GM21723 (cell line): ENCODE results near the gene BNIP5.

Experiments
- ATAC-seq: cut with Tn5 transposase; IDR thresholded peaks from one replicate; pipeline ENCODE4 v1.9.1; 2021; ENCODE audit warnings: mild to moderate bottlenecking, moderate library complexity; ENCODE audit not compliant: unreplicated experiment

Gene BNIP5

GRCh38 chr6:36336779-36337241 is at the start of gene BNIP5:
Gene BNIP5, minus strand, starts transcription at chr6:36336888. Its CDS starts 6,198 bp downstream, at chr6:36330690.
- ATAC-seq, result no peak

- ATAC-seq, result no peak
Observed at GRCh38 chr6:36384095-36384494, 47.4 kb upstream of the BNIP5 start.

DNA sequence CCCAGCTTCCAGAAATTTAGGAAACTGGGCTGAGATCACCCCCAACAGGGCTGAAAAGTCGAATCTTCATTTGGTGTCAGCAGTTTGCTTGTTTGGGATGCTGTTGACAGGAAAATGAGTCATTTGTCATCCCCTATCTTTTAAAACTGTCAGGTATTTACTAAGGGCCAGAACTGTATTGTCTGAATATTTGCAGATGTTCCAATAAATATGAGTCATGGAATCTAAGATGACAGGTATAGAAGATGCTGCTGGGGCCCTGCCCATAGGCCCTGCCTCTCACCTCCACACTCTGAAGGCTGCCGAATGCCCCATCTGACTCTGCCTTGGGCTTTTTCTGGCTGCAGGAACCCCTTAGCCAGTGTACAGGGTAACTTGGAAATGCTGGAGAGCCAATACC is 46.9 kb upstream of the BNIP5 start:
- ATAC-seq, result no peak

DNA sequence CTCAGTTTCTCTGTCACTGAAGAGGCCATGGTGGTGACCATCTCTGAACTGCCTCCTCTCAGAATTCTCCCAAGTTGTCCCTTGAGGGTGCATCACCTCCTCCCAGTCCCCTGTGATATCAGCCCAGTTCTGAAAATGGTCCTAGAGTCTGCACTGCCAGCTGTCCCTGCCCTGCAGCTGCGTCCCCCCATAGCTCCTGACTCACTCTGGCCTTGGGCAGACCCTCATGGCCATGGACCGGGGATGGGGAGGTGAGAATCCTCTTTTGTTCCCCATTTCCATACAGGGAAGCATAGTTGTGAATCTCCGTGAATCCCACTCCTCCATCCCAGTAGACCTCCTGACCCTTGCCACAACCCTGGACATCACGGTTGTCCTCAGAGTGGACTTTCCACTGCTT is 46.3 kb upstream of the BNIP5 start:
- no peak for ATAC-seq

- peak; percentile 48 for ATAC-seq
Observed at GRCh38 chr6:36381502-36382389, 45.1 kb upstream of the BNIP5 start.

- ATAC-seq, result no peak
Observed at GRCh38 chr6:36380166-36380565, 43.5 kb upstream of the BNIP5 start.

DNA sequence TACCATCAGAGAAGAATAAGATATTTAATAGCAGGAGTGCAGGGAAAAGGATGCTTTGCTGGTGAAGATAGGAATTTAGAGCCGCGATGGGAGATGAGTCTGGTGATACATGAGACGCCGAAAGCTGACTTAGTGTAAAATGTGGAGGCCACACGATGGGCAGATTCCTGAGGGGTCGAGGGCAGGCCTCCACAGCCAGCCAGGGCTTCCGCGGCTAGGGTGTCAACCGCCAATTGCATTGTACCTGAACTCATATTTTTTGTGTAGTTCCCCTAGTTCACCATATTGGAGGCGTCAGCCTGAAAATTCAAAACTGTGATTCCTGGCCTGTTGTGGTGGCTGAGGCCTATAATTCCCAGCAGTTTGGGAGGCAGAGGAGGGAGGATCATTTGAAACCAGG is 42.2 kb upstream of the BNIP5 start:
- ATAC-seq, result no peak

DNA sequence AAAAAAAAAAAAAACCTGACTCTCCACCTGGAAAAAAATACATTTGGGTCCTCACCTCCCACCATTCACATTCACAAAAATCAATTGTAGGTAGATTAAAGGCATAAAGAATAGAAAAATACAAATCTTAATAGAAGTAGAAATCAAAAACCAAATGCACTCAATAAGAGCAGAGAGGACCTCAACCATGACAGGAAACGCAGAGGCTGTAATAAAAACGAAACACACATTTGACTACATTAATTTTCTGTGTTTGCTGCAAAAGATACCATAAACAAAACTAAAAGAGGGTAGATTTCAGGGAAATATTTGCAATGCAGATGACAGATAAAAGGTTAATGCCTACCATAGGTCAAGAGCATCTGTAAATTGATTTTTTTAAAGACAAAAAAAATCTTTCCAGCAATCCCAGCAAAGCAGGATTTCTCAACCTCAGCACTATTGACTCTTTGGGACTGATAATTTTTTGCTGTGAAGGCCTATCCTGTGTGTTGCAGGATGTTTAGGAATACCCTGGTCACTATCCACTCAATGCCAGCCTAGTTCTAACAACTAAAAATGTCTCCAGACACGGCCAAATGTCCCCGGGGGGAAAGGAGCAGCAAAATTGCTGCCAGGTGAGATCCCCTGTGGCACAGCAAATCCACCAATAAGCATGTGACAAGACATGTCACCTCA is 41.7 kb upstream of the BNIP5 start:
- no peak for ATAC-seq

DNA sequence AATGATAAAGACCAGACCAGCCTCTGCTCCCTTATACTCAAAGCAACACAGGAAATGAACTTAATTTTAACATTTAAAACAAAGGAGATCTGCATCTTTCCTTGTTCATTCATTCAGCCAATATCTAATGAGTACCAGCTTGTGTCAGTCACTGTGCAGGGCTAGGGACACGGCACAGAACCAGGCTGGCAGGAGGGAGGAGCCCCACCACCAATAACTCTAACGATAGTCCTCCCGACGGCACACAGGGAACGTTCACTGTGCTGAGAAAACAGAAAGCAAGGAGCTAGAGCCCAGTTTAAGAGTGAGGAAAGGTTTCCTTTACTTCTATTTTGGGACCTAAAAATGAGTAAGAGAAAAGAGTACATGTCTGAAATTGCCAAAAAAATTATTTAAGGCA is 40.9 kb upstream of the BNIP5 start:
- no peak for ATAC-seq

- ATAC-seq, result no peak
Observed at GRCh38 chr6:36376742-36377141, 40.1 kb upstream of the BNIP5 start.

- no peak for ATAC-seq
Observed at GRCh38 chr6:36376183-36376582, 39.5 kb upstream of the BNIP5 start.

- no peak for ATAC-seq
Observed at GRCh38 chr6:36375644-36376155, 39.0 kb upstream of the BNIP5 start.

GRCh38 chr6:36374972-36375371 is 38.3 kb upstream of the BNIP5 start:
- ATAC-seq, result no peak

DNA sequence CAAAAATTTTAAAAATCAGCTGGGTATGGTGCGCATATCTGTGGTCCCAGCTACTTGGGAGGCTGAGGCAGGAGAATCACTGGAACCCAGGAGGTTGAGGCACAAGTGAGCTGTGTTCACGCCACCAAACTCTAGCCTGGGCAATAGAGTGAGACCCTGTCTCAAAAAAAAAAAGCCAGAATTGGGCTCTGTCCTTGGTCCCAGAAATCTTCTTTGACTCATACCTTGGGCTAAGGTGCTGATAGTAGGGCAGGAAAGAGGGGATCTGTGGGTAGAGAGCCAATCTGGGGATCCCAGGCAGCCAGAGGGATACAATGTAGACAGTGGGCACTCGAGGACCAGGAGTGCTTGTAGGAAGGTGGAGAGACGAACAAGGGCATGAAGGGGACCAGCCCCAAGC is 37.5 kb upstream of the BNIP5 start:
- no peak for ATAC-seq

DNA sequence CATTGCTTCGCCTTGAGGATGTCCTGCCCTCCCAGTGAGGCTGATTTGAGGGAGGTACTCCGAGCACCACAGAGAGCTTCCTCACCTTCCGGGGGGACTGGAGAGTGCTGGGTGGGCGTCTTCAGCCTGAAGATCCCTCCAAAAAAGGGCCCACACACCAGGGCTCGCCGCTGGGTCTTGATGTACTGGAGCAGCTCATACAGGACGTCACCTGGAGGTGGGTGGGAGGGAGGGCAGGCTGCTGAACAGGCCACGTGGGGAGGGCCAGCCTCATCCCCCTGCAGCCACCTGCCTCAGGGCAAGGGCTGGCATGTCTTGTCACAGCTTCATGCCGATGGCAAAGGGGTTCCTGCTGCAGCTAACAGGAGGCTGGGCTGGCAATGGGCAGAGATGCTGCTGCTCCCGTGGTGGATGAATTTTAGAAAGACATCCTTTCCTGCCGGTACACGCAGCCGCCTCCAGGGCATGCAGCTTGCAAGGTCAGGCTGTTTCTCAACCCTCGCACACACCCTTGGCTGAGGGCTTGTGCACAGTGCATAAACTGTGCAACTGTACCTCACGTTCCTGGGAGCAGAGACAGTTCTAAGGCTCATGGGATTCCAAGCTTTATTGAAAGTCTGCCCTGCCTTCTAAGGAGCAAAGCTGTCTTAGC is 36.8 kb upstream of the BNIP5 start:
- ATAC-seq, result no peak

GRCh38 chr6:36372088-36372487 is 35.4 kb upstream of the BNIP5 start:
- ATAC-seq, result no peak

DNA sequence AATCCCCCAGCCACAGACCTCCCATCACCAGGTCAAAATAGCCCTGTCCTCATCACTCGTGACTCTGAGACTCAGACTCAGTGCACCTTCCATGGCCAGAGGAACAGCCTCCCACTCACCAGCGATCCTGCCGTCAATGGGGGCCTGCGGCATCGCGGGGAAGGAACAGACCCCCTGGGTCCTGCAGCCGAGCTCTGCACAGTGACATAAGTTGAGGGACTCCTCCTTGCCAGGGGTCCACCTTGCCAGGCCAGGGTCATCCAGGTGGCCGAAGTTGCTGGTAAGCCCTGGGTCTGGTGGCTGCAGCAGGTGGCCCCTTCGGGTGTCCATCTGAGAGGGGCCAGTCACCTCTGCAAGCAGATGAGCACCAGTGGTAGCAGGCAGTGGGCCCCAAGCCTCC is 34.5 kb upstream of the BNIP5 start:
- ATAC-seq, result no peak

- no peak for ATAC-seq
Observed at GRCh38 chr6:36370638-36371037, 34.0 kb upstream of the BNIP5 start.

DNA sequence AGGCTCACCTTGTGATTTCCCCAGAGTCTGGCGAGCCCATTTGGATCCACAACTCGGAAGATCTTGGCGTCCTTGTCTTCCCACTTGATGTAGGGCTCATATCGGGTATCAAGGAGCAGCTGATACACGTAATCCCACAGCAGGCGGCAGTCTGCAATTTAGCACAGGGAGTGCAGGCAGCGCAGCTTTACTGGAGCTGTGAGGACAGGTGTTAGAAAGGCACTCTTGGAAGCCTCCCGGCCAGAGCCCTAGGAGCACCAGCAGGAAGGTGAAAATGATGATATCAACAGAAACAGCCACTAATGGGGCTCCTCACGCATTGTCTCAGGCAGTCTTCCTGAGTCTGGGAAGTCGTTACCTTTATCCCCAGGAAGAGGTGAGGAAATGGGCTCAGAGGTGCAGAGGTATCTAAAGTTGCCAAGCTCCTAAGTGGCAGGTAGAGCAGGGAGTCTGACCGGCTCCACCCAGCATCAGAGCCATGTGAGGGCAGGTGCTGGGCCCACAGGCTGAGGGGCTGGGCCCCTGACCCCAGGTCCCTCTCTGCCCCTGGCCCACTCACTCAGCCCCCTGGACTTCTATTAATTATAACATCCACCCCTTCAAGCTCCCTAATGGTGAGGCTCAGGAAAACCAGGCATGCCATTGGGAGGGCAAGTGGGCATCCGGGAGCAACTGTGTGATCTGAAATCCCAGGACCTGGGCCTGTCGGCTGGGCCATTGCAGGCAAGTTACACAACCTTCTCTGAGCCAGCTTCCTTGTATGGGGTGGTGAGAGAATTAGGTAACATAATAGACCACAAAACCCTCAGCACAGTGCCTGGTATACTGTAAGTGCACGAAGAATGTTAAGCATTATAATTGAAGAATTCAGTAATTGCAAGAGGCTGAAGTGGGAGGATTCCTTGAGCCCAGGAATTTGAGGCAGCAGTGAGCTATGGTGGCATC is 32.5 kb upstream of the BNIP5 start:
- ATAC-seq, result no peak

DNA sequence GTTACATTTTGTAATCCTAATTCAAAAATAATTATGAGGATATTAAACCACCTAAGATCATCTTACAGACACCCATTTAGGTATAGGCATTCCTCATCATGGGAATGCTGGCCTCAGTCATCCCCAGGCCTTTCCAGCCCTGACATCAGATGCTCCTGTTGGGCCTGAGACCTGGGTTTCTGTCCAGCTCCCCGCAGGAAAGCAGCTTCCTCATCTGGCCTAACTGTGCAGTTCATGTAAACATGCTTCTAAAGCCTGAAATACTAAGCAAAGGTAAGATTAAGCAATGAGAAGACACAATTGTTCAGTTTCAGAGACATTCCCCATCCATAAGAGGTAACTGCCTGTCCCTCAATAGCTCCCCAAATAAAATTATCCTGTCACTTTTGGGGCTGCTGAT is 31.7 kb upstream of the BNIP5 start:
- no peak for ATAC-seq
